K562 (cell line): ENCODE measurements around the gene EPB41L1. TPM values are rescaled to one million over a fixed set of nuclear protein-coding genes. Genes with fewer than 3 reads are reported as not detected.

Experiments used
- ATF1 ChIP-seq, 2 experiments: fragments of 450-650 bp in 1 of 2; IDR thresholded peaks; 2 replicates each; pipeline ENCODE4 v1.6.1; 2016; ENCODE audit warnings: missing compliant biosample characterization in 1 of 2, missing genetic modification characterization in 1 of 2
- DACH1 ChIP-seq: fragments of 450-650 bp; IDR thresholded peaks from 2 replicates; pipeline ENCODE4 v1.6.1; 2018; ENCODE audit not compliant: partially characterized antibody
- RUNX1 ChIP-seq: sonication (generic); IDR thresholded peaks from 2 replicates; pipeline ENCODE4 v1.6.1; 2016; ENCODE audit warnings: antibody characterized with exemption, low read depth
- VEZF1 ChIP-seq: fragments of 200-800 bp; sonication (Bioruptor generic); IDR thresholded peaks from 2 replicates; pipeline ENCODE4 v1.6.1; 2017; ENCODE audit warnings: missing genetic modification characterization, missing compliant biosample characterization
- ZEB2 ChIP-seq: fragments of 450-650 bp; IDR thresholded peaks from 2 replicates; pipeline ENCODE4 v1.6.1; 2016
- ZNF3 ChIP-seq: fragments of 250-450 bp; sonication (Bioruptor Pico); IDR thresholded peaks from 2 replicates; pipeline ENCODE4 v1.5.0; 2021; ENCODE audit warnings: mild to moderate bottlenecking, moderate library complexity
- ZNF318 ChIP-seq, 2 experiments: fragments of 450-650 bp; IDR thresholded peaks; 2 replicates each; pipeline ENCODE4 v1.6.1; 2016; ENCODE audit warnings: mild to moderate bottlenecking in 2 of 2, borderline replicate concordance in 1 of 2, low read depth in 1 of 2, moderate library complexity in 1 of 2
- ZNF639 ChIP-seq, 2 experiments: fragments of 200-800 bp in 1 of 2; sonication (Bioruptor generic) in 1 of 2; sonication (generic) in 1 of 2; formaldehyde crosslinking in 1 of 2; IDR thresholded peaks in 1 of 2; conservative IDR thresholded peaks in 1 of 2; 2 replicates each; pipeline versions ENCODE4 v1.5.0 to v1.6.1; 2016 to 2020; ENCODE audit warnings: missing compliant biosample characterization in 1 of 2, missing genetic modification characterization in 1 of 2, missing genetic modification reagents in 1 of 2
- polyA plus RNA-seq, 8 experiments: library from polyadenylated mRNA; depleted of rRNA in 4 of 8; stranded (reverse) in 5 of 8; unstranded in 3 of 8; fragments of >200 nt; fragmentation: Nextera tagmentation in 2 of 8; fragmentation: Illumina TruSeq in 1 of 8; extraction: Ambion mirVana in 2 of 8; extraction: Trizol in 1 of 8; gene quantifications; 2 replicates each; pipeline versions ENCODE4 v1.2.1 to v1.2.3, GENCODE V29; 2011 to 2014; ENCODE audit warnings: inconsistent platforms in 1 of 8, missing spikeins in 1 of 8
- total RNA-seq, 7 experiments: library from RNA; depleted of rRNA in 6 of 7; stranded (reverse); fragments of >200 nt in 6 of 7; fragmentation: Illumina TruSeq in 2 of 7; extraction: Trizol in 2 of 7; gene quantifications; 2 replicates each; pipeline versions ENCODE4 v1.2.1 to v1.2.3, GENCODE V29; 2011 to 2021; ENCODE audit warnings: low replicate concordance in 1 of 7

The EPB41L1 gene
- total and polyA plus RNA-seq, 9 of the 15 experiments (the other 6 are each of a cell fraction or from before 2014, with no cell fraction given), result 0.11 to 4.3 (median 1.3) TPM

- TF ChIP-seq ZNF3, result no peak
- TF ChIP-seq ZNF639 (CRISPR knock-in tag; conservative IDR thresholded peaks at IDR 0.05 in 1 of 2, IDR thresholded peaks at IDR 0.05 in 1 of 2), result peak in 1 of 2 experiments; percentile 70; a peak in 1 of 4 replicates
- peak; percentile 85 for TF ChIP-seq DACH1
- no peak for TF ChIP-seq ATF1 (CRISPR knock-in tag; IDR thresholded peaks at IDR 0.05)
- TF ChIP-seq ATF1 (tag; IDR thresholded peaks at IDR 0.05), result peak; percentile 82
- 0 out of 2 replicates have a peak, but pooled peaks have one; percentile 50 for TF ChIP-seq RUNX1
- peak; percentile 50; the same call in 1 of the 2 replicates for TF ChIP-seq VEZF1 (CRISPR knock-in tag)
- TF ChIP-seq ZNF318 (IDR thresholded peaks at IDR 0.05; ENCODE audit: borderline replicate concordance in 1 of 2, low read depth in 1 of 2), result 0 out of 4 replicates have a peak, but pooled peaks of 1 of the 2 experiments have one; percentile 28
- TF ChIP-seq ZEB2, result peak; percentile 94
These were observed 28.8 kb downstream of the EPB41L1 start (continued) for GRCh38 chr20:36183155-36183944.
